ENCODE measurements around the gene COX6B2.

Gene COX6B2

GRCh38 chr19:55301459-55302317 is 52.8 kb downstream of the COX6B2 start:
- peak overlapping the region; percentile 43 for H3K4me3 ChIP-seq (replicated peaks; ENCODE audit: low read depth, low read length)
- peak; percentile 76 for TF ChIP-seq CTCF (IDR thresholded peaks at IDR 0.05; ENCODE audit: low read length, missing control alignments)

GRCh38 chr19:55300886-55301458 is 53.5 kb downstream of the COX6B2 start:
- no peak overlapping the region for H3K4me3 ChIP-seq (replicated peaks; ENCODE audit: low read depth, low read length)
- no peak for TF ChIP-seq CTCF (IDR thresholded peaks at IDR 0.05; ENCODE audit: low read length, missing control alignments)
- DNase-seq (ENCODE audit: low read depth): no peak

More at GRCh38 chr19:55301459-55302317, 52.8 kb downstream of the COX6B2 start:
- DNase-seq (ENCODE audit: low read depth): peak; percentile 76

- no peak for TF ChIP-seq CTCF (IDR thresholded peaks at IDR 0.05; ENCODE audit: low read length, missing control alignments)
- no peak overlapping the region for H3K4me3 ChIP-seq (replicated peaks; ENCODE audit: low read depth, low read length)
- DNase-seq (ENCODE audit: low read depth): no peak
Measured at GRCh38 chr19:55299991-55300390, 54.5 kb downstream of the COX6B2 start.

Measured in fibroblast of pulmonary artery (primary cell).